HFFc6 (cell line): Measurements from ENCODE around the gene MOGAT2. TPM values are rescaled to one million over a fixed set of nuclear protein-coding genes. Genes with fewer than 3 reads are reported as not detected.
A peak's percentile ranks its signal among the peaks of the same experiment; 100 is the strongest.

ENCODE experiments used
- DNase-seq: peaks from one replicate; pipeline ENCODE4 v3.0.0-alpha.2; 2018
- H3K27ac Mint-ChIP-seq: 2 replicates; pipeline ENCODE4 v1.8.0; 2020; ENCODE audit warnings: mild to moderate bottlenecking, mixed read lengths
- H3K27me3 Mint-ChIP-seq: 2 replicates; pipeline ENCODE4 v1.8.0; 2021; ENCODE audit warnings: mild to moderate bottlenecking, moderate library complexity, mixed read lengths; ENCODE audit not compliant: insufficient read depth
- H3K36me3 Mint-ChIP-seq: 2 replicates; pipeline ENCODE4 v1.8.0; 2021; ENCODE audit warnings: low read depth, mixed read lengths
- H3K4me1 Mint-ChIP-seq: 2 replicates; pipeline ENCODE4 v1.8.0; 2020; ENCODE audit warnings: low read depth, mixed read lengths
- H3K4me3 Mint-ChIP-seq: 2 replicates; pipeline ENCODE4 v1.8.0; 2020; ENCODE audit warnings: mild to moderate bottlenecking, moderate library complexity, mixed read lengths
- H3K9me3 Mint-ChIP-seq: 2 replicates; pipeline ENCODE4 v1.8.0; 2020; ENCODE audit warnings: mild to moderate bottlenecking, mixed read lengths
- CTCF ChIP-seq: fragments of 200-600 bp; sonication (generic); IDR thresholded peaks from 2 replicates; pipeline ENCODE4 v1.5.0; 2021; ENCODE audit warnings: antibody characterized with exemption, mild to moderate bottlenecking
- long read RNA-seq: library from polyadenylated mRNA; unstranded; transcript quantifications from one replicate; pipeline ENCODE4 v2.0.0, GENCODE V29; 2019
- total RNA-seq, 6 experiments: library from RNA; stranded (reverse); fragmentation: NEBNext Ultra II Directional; extraction: Animal tissue kit (Norgen Biotek cat#: 25700); gene quantifications; 2 replicates in 1 of 6; 3 replicates in 5 of 6; pipeline ENCODE4 v1.2.3, GENCODE V29; 2021

MOGAT2 gene
- not detected for total RNA-seq
- long read RNA-seq = 0 reads

- no peak for TF ChIP-seq CTCF
- H3K4me1 Mint-ChIP-seq = no peaks in the 10 kb centered on the region
- no peak within 1 kb of the TSS for H3K4me3 Mint-ChIP-seq
- H3K9me3 Mint-ChIP-seq = no peaks in the 10 kb centered on the region
- H3K27me3 Mint-ChIP-seq = peaks cover 36% of the 10 kb centered on the region
- no peak for DNase-seq
- no peaks in the 10 kb centered on the region for H3K36me3 Mint-ChIP-seq
- no peak within 1 kb of the TSS for H3K27ac Mint-ChIP-seq
These were observed at the start of gene MOGAT2 for GRCh38 chr11:75717608-75718418. TSS of gene MOGAT2 (plus strand) at chr11:75717838. CDS start at chr11:75717889, 51 bp downstream.

- Mint-ChIP-seq H3K9me3 (no peaks in the 10 kb centered on the region), H3K36me3 (no peaks in the 10 kb centered on the region), H3K4me1 (peaks cover 10% of the 10 kb centered on the region), H3K27ac (no peak within 1 kb of the TSS; the same call in 1 of the 2 replicates), H3K4me3 (peak within 1 kb of the TSS; percentile 70), H3K27me3 (peaks cover 31% of the 10 kb centered on the region)
- no peak for DNase-seq
- no peak for TF ChIP-seq CTCF
These were observed 49.0 kb upstream of the MOGAT2 start, which contains the start of gene MAP6 for GRCh38 chr11:75668451-75669297. TSS of gene MAP6 (minus strand) at chr11:75669038. CDS start at chr11:75668369, 669 bp downstream.

- H3K27ac Mint-ChIP-seq = no peak overlapping the region
- H3K36me3 Mint-ChIP-seq = no peaks in the 10 kb centered on the region
- DNase-seq = peak; percentile 43
- H3K4me1 Mint-ChIP-seq = no peaks in the 10 kb centered on the region
- peaks cover 7% of the 10 kb centered on the region; the same call in 1 of the 2 replicates for H3K9me3 Mint-ChIP-seq
- H3K4me3 Mint-ChIP-seq = peak overlapping the region; percentile 12; the same call in 1 of the 2 replicates
- no peak for TF ChIP-seq CTCF
- H3K27me3 Mint-ChIP-seq = peaks cover 27% of the 10 kb centered on the region
These were observed 43.6 kb upstream of the MOGAT2 start for GRCh38 chr11:75673977-75674582.

- TF ChIP-seq CTCF = no peak
- H3K27me3 Mint-ChIP-seq = peaks cover 9% of the 10 kb centered on the region
These were observed 40.4 kb upstream of the MOGAT2 start for GRCh38 chr11:75677275-75677674.

GRCh38 chr11:75677909-75678308 is 39.7 kb upstream of the MOGAT2 start:
- no peak for DNase-seq
- H3K4me1 Mint-ChIP-seq = no peaks in the 10 kb centered on the region
- H3K27ac Mint-ChIP-seq = no peak overlapping the region
- H3K27me3 Mint-ChIP-seq = peaks cover 11% of the 10 kb centered on the region
- H3K9me3 Mint-ChIP-seq = peaks cover 7% of the 10 kb centered on the region; the same call in 1 of the 2 replicates
- TF ChIP-seq CTCF = no peak
- H3K36me3 Mint-ChIP-seq = no peaks in the 10 kb centered on the region
- no peak overlapping the region for H3K4me3 Mint-ChIP-seq

More at GRCh38 chr11:75677275-75677674, 40.4 kb upstream of the MOGAT2 start:
- Mint-ChIP-seq H3K4me3 (no peak overlapping the region), H3K27ac (no peak overlapping the region), H3K36me3 (no peaks in the 10 kb centered on the region), H3K9me3 (peaks cover 7% of the 10 kb centered on the region; the same call in 1 of the 2 replicates), H3K4me1 (no peaks in the 10 kb centered on the region)
- DNase-seq = no peak
